Ishikawa (cell line): Measurements from ENCODE around the gene CDK19.

Source experiments
- EP300 ChIP-seq: IDR thresholded peaks from 2 replicates; pipeline ENCODE4 v1.6.1; 2012; ENCODE audit warnings: borderline replicate concordance
- RAD21 ChIP-seq: IDR thresholded peaks from 2 replicates; pipeline ENCODE4 v1.6.1; 2012; ENCODE audit warnings: low read depth

- TF ChIP-seq EP300, result no peak
- TF ChIP-seq RAD21, result no peak
These were observed 57.3 kb downstream of the CDK19 start for GRCh38 chr6:110757926-110758325.
